H1 (cell line): ENCODE measurements around the gene COL11A1. TPM values are rescaled to one million over a fixed set of nuclear protein-coding genes. Genes with fewer than 3 reads are reported as not detected.

ENCODE experiments used
- CBX8 ChIP-seq: fragments of 300-800, 300-1000 bp; sonication (generic); IDR thresholded peaks from 2 replicates; pipeline ENCODE4 v1.7.1; 2016; ENCODE audit warnings: low read depth, low read length, borderline replicate concordance
- CREB1 ChIP-seq: IDR thresholded peaks from 2 replicates; pipeline ENCODE4 v1.6.1; 2012; ENCODE audit warnings: inconsistent platforms
- GABPA ChIP-seq: IDR thresholded peaks from 2 replicates; pipeline ENCODE4 v1.6.1; 2011; ENCODE audit warnings: mild to moderate bottlenecking, low read length, moderate library complexity, borderline replicate concordance; ENCODE audit not compliant: insufficient read depth
- GTF2F1 ChIP-seq: IDR thresholded peaks from 2 replicates; pipeline ENCODE4 v1.6.1; 2012; ENCODE audit warnings: low read depth, low read length, improper control_type of control experiment, borderline replicate concordance
- RFX5 ChIP-seq: IDR thresholded peaks from 2 replicates; pipeline ENCODE4 v1.6.1; 2011; ENCODE audit warnings: low read depth, low read length, improper control_type of control experiment, borderline replicate concordance
- SP2 ChIP-seq: IDR thresholded peaks from 2 replicates; pipeline ENCODE4 v1.6.1; 2012; ENCODE audit warnings: mild to moderate bottlenecking, low read length, inconsistent platforms
- TAF7 ChIP-seq: optimal IDR thresholded peaks from 2 replicates; pipeline ENCODE3; 2011; ENCODE audit warnings: low read depth, mild to moderate bottlenecking, inconsistent platforms, low read length, moderate library complexity, borderline replicate concordance
- TBP ChIP-seq: IDR thresholded peaks from 2 replicates; pipeline ENCODE4 v1.6.1; 2011; ENCODE audit warnings: low read depth, low read length, improper control_type of control experiment
- polyA plus RNA-seq, 7 experiments: library from polyadenylated mRNA; depleted of rRNA in 3 of 7; stranded (reverse) in 5 of 7; unstranded in 2 of 7; fragments of >200 nt in 5 of 7; fragments of 200-250 nt in 2 of 7; gene quantifications; 1 replicate in 5 of 7; 2 replicates in 1 of 7; 4 replicates in 1 of 7; pipeline versions ENCODE4 v1.2.1 to v1.2.3, GENCODE V29; 2011 to 2013; ENCODE audit warnings: missing spikeins in 2 of 7, mixed read lengths in 2 of 7
- total RNA-seq: library from RNA; stranded (reverse); fragmentation: NEBNext Ultra II Directional; extraction: Animal tissue kit (Norgen Biotek cat#: 25700); gene quantifications from 2 replicates; pipeline ENCODE4 v1.2.1, GENCODE V29; 2021
- TF ChIP-seq, protein P1 (sequence below): fragments of 300-600 bp; sonication (generic); IDR thresholded peaks from 2 replicates; pipeline ENCODE4 v1.7.1; 2012; ENCODE audit warnings: low read length, moderate library complexity, mild to moderate bottlenecking, inconsistent platforms; ENCODE audit not compliant: insufficient replicate concordance

COL11A1 gene
- total and polyA plus RNA-seq, 2 of the 8 experiments (the other 6 are each of a cell fraction or from before 2014, with no cell fraction given), result 4.0 to 27.9 TPM

DNA sequence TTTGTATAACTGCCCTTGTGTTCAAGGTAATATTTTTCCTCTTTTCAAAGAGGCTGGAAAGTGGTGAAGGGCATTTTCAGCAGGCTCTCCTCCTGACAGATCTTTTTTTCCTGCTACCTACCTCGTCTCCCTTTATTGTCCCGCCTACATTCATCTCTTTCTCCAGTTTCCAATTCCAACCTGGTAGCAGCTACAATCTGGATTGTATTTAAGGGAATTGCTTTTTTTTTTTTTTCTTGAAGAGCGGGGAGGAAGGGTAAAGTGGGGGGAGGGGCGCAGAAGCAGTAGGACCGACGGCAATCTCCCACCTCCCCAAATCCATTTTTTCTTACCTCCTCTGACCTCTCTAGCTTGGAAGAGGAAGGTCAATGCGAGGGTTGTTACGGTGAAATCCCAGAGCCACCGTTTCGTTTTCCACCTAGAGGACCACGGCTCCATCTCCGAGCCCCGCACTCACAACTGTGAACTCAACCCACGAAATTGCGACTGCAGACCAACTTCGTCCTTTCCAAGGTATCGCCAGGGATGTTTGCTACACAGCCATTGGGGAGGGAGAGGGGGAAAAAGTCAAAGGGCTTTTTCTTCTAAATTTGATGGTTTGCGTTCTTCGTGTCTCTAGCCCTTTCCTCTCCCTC is 464 bp downstream of the COL11A1 start (continued):
- TF ChIP-seq CBX8, result no peak
- TF ChIP-seq TBP, result no peak
- no peak for TF ChIP-seq TAF7
- TF ChIP-seq SP2, result no peak
- no peak for TF ChIP-seq GABPA
- TF ChIP-seq CREB1, result no peak
- TF ChIP-seq GTF2F1, result no peak
- TF ChIP-seq, protein P1, sequence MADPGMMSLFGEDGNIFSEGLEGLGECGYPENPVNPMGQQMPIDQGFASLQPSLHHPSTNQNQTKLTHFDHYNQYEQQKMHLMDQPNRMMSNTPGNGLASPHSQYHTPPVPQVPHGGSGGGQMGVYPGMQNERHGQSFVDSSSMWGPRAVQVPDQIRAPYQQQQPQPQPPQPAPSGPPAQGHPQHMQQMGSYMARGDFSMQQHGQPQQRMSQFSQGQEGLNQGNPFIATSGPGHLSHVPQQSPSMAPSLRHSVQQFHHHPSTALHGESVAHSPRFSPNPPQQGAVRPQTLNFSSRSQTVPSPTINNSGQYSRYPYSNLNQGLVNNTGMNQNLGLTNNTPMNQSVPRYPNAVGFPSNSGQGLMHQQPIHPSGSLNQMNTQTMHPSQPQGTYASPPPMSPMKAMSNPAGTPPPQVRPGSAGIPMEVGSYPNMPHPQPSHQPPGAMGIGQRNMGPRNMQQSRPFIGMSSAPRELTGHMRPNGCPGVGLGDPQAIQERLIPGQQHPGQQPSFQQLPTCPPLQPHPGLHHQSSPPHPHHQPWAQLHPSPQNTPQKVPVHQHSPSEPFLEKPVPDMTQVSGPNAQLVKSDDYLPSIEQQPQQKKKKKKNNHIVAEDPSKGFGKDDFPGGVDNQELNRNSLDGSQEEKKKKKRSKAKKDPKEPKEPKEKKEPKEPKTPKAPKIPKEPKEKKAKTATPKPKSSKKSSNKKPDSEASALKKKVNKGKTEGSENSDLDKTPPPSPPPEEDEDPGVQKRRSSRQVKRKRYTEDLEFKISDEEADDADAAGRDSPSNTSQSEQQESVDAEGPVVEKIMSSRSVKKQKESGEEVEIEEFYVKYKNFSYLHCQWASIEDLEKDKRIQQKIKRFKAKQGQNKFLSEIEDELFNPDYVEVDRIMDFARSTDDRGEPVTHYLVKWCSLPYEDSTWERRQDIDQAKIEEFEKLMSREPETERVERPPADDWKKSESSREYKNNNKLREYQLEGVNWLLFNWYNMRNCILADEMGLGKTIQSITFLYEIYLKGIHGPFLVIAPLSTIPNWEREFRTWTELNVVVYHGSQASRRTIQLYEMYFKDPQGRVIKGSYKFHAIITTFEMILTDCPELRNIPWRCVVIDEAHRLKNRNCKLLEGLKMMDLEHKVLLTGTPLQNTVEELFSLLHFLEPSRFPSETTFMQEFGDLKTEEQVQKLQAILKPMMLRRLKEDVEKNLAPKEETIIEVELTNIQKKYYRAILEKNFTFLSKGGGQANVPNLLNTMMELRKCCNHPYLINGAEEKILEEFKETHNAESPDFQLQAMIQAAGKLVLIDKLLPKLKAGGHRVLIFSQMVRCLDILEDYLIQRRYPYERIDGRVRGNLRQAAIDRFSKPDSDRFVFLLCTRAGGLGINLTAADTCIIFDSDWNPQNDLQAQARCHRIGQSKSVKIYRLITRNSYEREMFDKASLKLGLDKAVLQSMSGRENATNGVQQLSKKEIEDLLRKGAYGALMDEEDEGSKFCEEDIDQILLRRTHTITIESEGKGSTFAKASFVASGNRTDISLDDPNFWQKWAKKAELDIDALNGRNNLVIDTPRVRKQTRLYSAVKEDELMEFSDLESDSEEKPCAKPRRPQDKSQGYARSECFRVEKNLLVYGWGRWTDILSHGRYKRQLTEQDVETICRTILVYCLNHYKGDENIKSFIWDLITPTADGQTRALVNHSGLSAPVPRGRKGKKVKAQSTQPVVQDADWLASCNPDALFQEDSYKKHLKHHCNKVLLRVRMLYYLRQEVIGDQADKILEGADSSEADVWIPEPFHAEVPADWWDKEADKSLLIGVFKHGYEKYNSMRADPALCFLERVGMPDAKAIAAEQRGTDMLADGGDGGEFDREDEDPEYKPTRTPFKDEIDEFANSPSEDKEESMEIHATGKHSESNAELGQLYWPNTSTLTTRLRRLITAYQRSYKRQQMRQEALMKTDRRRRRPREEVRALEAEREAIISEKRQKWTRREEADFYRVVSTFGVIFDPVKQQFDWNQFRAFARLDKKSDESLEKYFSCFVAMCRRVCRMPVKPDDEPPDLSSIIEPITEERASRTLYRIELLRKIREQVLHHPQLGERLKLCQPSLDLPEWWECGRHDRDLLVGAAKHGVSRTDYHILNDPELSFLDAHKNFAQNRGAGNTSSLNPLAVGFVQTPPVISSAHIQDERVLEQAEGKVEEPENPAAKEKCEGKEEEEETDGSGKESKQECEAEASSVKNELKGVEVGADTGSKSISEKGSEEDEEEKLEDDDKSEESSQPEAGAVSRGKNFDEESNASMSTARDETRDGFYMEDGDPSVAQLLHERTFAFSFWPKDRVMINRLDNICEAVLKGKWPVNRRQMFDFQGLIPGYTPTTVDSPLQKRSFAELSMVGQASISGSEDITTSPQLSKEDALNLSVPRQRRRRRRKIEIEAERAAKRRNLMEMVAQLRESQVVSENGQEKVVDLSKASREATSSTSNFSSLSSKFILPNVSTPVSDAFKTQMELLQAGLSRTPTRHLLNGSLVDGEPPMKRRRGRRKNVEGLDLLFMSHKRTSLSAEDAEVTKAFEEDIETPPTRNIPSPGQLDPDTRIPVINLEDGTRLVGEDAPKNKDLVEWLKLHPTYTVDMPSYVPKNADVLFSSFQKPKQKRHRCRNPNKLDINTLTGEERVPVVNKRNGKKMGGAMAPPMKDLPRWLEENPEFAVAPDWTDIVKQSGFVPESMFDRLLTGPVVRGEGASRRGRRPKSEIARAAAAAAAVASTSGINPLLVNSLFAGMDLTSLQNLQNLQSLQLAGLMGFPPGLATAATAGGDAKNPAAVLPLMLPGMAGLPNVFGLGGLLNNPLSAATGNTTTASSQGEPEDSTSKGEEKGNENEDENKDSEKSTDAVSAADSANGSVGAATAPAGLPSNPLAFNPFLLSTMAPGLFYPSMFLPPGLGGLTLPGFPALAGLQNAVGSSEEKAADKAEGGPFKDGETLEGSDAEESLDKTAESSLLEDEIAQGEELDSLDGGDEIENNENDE, result no peak
- no peak for TF ChIP-seq RFX5
